ENCODE results near the gene SYF2.
"Not testable (repeated sequence)": the region's sequence is repeated elsewhere in the genome, so short reads cannot be mapped to it uniquely, and the experiment has no call there.

The SYF2 gene

GRCh38 chr1:25246600-25247023 lies 14.3 kb upstream of the SYF2 start:
- no peak for DNase-seq (ENCODE audit: low spot score)

GRCh38 chr1:25245809-25246599 lies 13.7 kb upstream of the SYF2 start:
- DNase-seq (ENCODE audit: low spot score) = no peak

- DNase-seq (ENCODE audit: low spot score) = no peak
Observed at GRCh38 chr1:25245393-25245792, 13.1 kb upstream of the SYF2 start.

- DNase-seq (ENCODE audit: low spot score) = no peak
Observed at GRCh38 chr1:25243907-25244306, 11.6 kb upstream of the SYF2 start.

- DNase-seq (ENCODE audit: low spot score) = peak; percentile 87
Observed at GRCh38 chr1:25239681-25240541, 7.6 kb upstream of the SYF2 start.

GRCh38 chr1:25238046-25238445 lies 5.7 kb upstream of the SYF2 start:
- no peak for DNase-seq (ENCODE audit: low spot score)

- not testable (repeated sequence) for DNase-seq (ENCODE audit: low spot score)
Observed at GRCh38 chr1:25236261-25236660, 4.0 kb upstream of the SYF2 start.

- DNase-seq (ENCODE audit: low spot score) = not testable (repeated sequence)
Observed at GRCh38 chr1:25235411-25235810, 3.1 kb upstream of the SYF2 start.

- peak; percentile 74 for DNase-seq (ENCODE audit: low spot score)
Observed at GRCh38 chr1:25232866-25233784, 823 bp upstream of the SYF2 start.

GRCh38 chr1:25223471-25223870 lies 8.8 kb downstream of the SYF2 start:
- no peak for DNase-seq (ENCODE audit: low spot score)

- DNase-seq (ENCODE audit: low spot score) = no peak
Observed at GRCh38 chr1:25222606-25223005, 9.7 kb downstream of the SYF2 start.

GRCh38 chr1:25220666-25221065 lies 11.6 kb downstream of the SYF2 start:
- no peak for DNase-seq (ENCODE audit: low spot score)

GRCh38 chr1:25219661-25220251 lies 12.5 kb downstream of the SYF2 start:
- no peak for DNase-seq (ENCODE audit: low spot score)

GRCh38 chr1:25217598-25218232 lies 14.6 kb downstream of the SYF2 start:
- no peak for DNase-seq (ENCODE audit: low spot score)

- no peak for DNase-seq (ENCODE audit: low spot score)
Observed at GRCh38 chr1:25217015-25217414, 15.3 kb downstream of the SYF2 start.

- no peak for DNase-seq (ENCODE audit: low spot score)
Observed at GRCh38 chr1:25216123-25216522, 16.2 kb downstream of the SYF2 start.

GRCh38 chr1:25212725-25213124 lies 19.6 kb downstream of the SYF2 start:
- no peak for DNase-seq (ENCODE audit: low spot score)

GRCh38 chr1:25210728-25211127 lies 21.6 kb downstream of the SYF2 start:
- no peak for DNase-seq (ENCODE audit: low spot score)

GRCh38 chr1:25209516-25209915 lies 22.8 kb downstream of the SYF2 start:
- no peak for DNase-seq (ENCODE audit: low spot score)

GRCh38 chr1:25208561-25209222 lies 23.6 kb downstream of the SYF2 start:
- DNase-seq (ENCODE audit: low spot score) = no peak

- DNase-seq (ENCODE audit: low spot score) = no peak
Observed at GRCh38 chr1:25208092-25208491, 24.2 kb downstream of the SYF2 start.
